ENCODE results near the gene PKN3. TPM values are rescaled to one million over a fixed set of nuclear protein-coding genes. Genes with fewer than 3 reads are reported as not detected.
A peak's percentile ranks its signal among the peaks of the same experiment; 100 is the strongest.

Gene PKN3
- total and polyA plus RNA-seq, 2 donors from 2014 or later = 3.9 to 14.7 TPM

DNA sequence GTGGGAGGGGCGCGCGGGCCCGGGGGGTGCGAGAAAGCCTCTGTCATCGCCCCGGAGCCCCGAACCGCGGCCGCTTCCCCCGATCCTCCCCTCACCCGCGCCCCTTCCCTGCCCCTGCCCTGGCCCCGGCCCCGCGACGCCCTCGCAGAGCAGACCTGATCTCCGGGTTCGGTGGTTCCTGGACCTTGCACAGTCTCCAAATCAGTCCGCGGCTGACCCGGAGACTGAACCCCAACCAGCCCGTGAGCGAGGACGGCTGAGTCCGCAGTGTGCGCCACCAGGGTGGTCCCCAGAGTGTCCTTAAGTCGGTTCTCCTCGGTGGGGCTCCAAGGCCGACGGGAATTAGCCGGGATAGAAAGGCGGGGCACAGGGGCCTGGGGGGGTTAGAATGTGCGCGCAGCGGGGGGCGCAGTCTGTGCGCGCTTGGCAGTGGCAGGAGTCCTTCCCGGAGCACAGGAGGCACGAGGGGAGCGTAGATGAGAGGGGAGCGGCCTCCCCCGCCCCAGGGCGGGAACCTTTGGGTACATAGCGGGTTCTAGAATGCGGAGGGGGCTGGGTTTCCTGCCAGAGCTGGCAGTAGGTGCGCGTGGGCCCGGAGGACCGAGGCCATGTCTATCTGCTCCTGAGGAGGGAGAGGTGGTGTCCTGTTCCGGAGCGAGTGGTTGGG is 779 bp downstream of the PKN3 start:
- TF ChIP-seq CTCF (IDR thresholded peaks at IDR 0.05; ENCODE audit: borderline replicate concordance, extremely low read depth, insufficient read depth) = no peak
- peak overlapping the region in 1 of 3 donors; percentile 51 for H3K9ac ChIP-seq (ENCODE audit: low read length in 3 of 3)
- peak overlapping the region in 2 of 3 donors; percentile 48 to 59 for H3K4me3 ChIP-seq (ENCODE audit: low read length in 3 of 3)
- no peaks in the 10 kb centered on the region for H3K36me3 ChIP-seq (ENCODE audit: control insufficient read depth in 2 of 3, insufficient read depth in 3 of 3, low read length in 3 of 3)
- peaks cover 0 to 3% (median 0%) of the 10 kb centered on the region in 3 donors for H3K4me1 ChIP-seq (ENCODE audit: control insufficient read depth in 2 of 3, insufficient read depth in 2 of 3, low read depth in 1 of 3, low read length in 3 of 3)
- DNase-seq = peak in 4 of 5 donors; percentile 46 to 84 (median 67)
- H3K27me3 ChIP-seq (ENCODE audit: control insufficient read depth, insufficient read depth, low read length) = no peaks in the 10 kb centered on the region
- FAIRE-seq = no peak
- intact Hi-C loops (cut with DNase I) = no loop called here
- H3K9me3 ChIP-seq (ENCODE audit: control insufficient read depth in 2 of 3, insufficient read depth in 1 of 3, low read length in 3 of 3) = no peaks in the 10 kb centered on the region
- peak overlapping the region; percentile 30 to 74 for H3K27ac ChIP-seq (ENCODE audit: low read depth in 2 of 2, low read length in 2 of 2)

DNA sequence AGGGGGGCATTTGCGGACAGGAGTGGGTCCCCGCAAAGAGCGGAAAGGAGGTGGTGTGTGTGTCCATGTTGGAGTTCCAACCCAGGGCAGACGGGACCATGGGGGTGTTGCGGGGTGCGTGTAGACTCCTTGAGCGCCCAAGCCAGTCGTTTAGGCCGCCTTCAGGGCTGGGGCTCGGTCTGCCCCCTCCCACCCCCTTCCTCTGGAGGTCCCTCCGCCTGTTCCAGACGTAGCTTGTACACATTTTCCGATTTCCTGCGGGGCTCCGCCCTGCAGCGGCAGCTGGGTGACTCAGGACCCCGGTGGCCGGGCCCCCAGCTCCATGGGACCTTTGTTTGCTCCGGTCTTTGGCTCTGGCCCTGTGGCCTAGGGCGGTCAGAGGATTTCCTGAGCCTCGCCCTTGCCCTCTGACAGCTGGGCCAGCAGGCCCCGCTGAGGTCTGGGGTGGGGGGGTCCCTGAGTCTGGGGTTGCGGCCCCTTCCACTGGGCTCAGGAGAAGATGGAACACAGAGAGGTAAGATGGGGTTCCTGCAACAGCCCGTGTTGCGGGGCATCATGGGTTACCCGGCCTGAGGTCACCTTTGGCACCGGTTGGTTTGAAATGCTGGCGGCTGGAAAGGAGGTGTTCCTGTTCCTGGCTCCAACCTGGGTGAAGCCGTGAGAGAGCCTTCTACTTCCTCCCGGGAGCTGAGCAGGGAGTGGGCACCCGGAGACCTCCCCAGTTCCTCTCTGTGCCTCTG is 1.5 kb downstream of the PKN3 start:
- H3K9me3 ChIP-seq (ENCODE audit: control insufficient read depth in 2 of 3, insufficient read depth in 1 of 3, low read length in 3 of 3) = no peaks in the 10 kb centered on the region
- intact Hi-C loops (cut with DNase I) = no loop called here
- peaks cover 0 to 3% (median 0%) of the 10 kb centered on the region in 3 donors for H3K4me1 ChIP-seq (ENCODE audit: control insufficient read depth in 2 of 3, insufficient read depth in 2 of 3, low read depth in 1 of 3, low read length in 3 of 3)
- peak in 1 of 5 donors; percentile 87 for DNase-seq
- H3K9ac ChIP-seq (ENCODE audit: low read length in 3 of 3) = no peak overlapping the region
- no peak for FAIRE-seq
- H3K36me3 ChIP-seq (ENCODE audit: control insufficient read depth in 2 of 3, insufficient read depth in 3 of 3, low read length in 3 of 3) = no peaks in the 10 kb centered on the region
- H3K27ac ChIP-seq (ENCODE audit: low read depth in 2 of 2, low read length in 2 of 2) = peak overlapping the region; percentile 30 to 74
- H3K27me3 ChIP-seq (ENCODE audit: control insufficient read depth, insufficient read depth, low read length) = no peaks in the 10 kb centered on the region
- no peak for TF ChIP-seq CTCF (IDR thresholded peaks at IDR 0.05; ENCODE audit: borderline replicate concordance, extremely low read depth, insufficient read depth)
- peak overlapping the region in 1 of 3 donors; percentile 59 for H3K4me3 ChIP-seq (ENCODE audit: low read length in 3 of 3)

DNA sequence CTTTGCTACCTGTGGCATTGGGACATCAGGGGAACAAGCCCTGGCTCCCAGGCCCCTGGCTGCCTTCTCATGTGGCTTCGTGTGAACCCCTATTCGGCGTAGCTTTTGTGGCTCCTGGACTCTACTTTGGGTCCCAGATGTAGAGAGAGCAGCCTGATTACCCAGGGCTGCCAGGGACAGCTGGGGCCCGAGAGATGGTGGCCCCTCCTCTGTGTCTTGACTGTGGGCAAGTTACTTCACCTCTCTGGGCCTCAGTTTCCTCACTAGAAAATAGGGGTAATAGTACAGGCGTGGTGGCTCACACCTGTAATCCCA is 2.0 kb downstream of the PKN3 start:
- FAIRE-seq (no peak), DNase-seq (peak in 1 of 5 donors; percentile 23)
- Histone ChIP-seq H3K36me3 (ENCODE audit: control insufficient read depth in 2 of 3, insufficient read depth in 3 of 3, low read length in 3 of 3) (no peaks in the 10 kb centered on the region), H3K4me1 (ENCODE audit: control insufficient read depth in 2 of 3, insufficient read depth in 2 of 3, low read depth in 1 of 3, low read length in 3 of 3) (peaks cover 0 to 3% (median 0%) of the 10 kb centered on the region in 3 donors), H3K9me3 (ENCODE audit: control insufficient read depth in 2 of 3, insufficient read depth in 1 of 3, low read length in 3 of 3) (no peaks in the 10 kb centered on the region), H3K27me3 (ENCODE audit: control insufficient read depth, insufficient read depth, low read length) (no peaks in the 10 kb centered on the region), H3K4me3 (ENCODE audit: low read length in 3 of 3) (no peak overlapping the region), H3K9ac (ENCODE audit: low read length in 3 of 3) (no peak overlapping the region), H3K27ac (ENCODE audit: low read depth in 2 of 2, low read length in 2 of 2) (no peak overlapping the region)
- no peak for TF ChIP-seq CTCF (IDR thresholded peaks at IDR 0.05; ENCODE audit: borderline replicate concordance, extremely low read depth, insufficient read depth)
- intact Hi-C loops (cut with DNase I) = no loop called here
